ENCODE data around the gene PEX26.
"Not testable (repeated sequence)": the region's sequence is repeated elsewhere in the genome, so short reads cannot be mapped to it uniquely, and the experiment has no call there.

The PEX26 gene

DNA sequence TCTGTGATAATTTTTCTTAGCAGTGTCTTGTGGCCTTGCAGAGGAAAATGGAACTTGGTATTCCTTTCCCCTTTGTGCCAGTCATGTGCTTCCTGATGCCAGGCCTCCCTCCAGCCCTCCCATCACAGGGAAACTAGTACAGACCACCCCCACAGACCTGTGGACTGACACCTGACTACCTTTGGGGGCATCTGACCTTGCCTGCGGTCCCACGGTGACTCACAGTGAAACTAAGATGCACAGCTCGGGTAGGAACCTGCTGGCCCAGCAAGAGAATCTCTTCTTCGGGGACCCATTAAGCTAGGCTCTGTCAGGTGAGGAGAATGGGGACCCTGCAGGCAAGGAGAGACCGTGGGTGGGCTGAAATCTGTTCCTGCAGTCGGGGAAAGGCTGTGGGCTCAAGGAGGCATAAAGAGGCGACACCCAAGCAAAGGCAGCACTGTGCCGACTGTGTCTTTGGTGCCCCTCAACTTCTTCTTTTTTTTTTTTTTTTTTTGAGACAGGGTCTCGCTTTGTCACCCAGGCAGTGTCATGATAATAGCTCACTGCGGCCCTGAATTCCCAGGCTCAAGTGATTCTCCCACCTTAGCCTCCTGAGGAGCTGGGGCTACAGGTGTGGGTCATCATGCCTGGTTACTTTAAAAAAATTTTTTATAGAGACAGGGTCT is 20.8 kb upstream of the PEX26 start:
- no peak for DNase-seq

DNA sequence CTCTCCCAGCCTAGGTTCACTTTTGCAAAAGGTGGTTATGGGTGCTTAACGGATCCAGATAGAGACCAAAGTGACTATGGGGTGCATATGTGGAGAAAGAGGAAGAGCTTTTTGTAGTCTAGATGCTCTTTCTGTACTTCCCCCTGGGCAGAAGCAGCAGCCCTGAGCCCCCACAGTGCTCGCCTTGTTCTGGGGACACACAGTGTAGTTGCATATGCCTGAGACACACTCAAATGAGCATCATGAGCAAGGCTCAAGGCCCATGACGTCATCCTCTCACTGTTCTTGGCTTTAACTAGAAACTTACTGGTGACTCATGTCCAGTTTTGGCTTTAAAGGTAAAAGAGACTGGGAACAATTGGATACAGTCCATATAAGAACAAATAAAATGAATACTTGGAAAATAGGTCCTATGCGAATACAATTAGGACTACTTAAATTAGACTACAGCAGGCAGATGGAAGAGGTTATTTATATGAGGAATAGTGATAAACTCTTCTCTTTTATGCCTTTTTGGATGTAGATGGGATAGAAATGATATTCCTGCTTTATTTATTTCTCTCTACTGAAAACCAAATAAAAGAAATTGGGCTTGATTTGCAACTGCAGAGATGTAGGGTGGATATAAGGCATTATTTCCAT is 20.1 kb upstream of the PEX26 start:
- DNase-seq: no peak

DNA sequence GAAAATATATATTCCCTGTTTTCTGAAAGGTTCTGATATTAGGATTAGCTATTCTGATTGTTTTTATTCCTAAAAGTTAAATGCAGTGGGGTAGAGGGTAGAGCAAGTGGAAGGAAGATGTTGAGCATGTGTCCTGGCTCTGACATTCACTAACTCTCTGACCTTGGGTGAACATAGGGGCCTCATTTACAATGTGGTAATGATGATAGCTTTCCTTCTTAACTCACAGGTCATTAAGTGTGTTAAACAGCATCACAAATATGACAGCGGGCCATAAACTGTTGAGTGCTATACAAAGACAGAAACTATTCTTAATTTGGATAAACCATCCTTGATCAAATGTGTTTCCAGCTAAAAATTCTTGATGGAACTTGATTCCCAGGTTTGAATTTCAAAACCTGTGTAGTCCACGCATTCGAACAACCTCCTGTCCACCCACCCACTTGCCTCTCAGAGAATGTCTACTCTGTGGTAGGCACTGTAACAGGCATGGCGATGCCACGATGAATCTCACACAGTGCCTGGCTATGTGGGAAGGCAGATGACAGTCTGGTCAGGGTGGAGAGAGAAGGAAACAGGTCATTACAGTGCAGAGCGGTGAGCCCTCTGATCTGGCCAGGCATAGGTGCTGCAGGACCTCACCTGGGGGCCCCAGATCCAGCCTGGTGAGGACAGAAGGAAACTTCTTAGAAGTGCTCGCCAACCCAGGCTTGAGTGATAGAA is 19.3 kb upstream of the PEX26 start:
- DNase-seq: no peak

DNA sequence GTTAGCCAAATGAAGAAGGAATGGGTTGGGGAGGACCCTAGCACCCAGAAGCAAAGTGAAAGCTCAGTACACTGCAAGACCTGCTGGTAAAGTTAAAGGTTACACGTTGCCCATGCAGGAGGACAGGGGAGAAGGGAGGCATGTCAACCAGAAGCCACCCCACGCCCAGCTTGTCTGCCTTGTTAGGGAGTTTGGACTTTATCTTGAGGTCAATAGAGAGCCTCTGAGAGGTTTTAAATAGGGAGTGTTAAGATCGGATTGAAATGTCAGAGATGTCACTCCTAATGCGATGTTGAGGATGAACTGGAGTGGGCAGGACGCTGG is 18.7 kb upstream of the PEX26 start:
- no peak for DNase-seq

GRCh38 chr22:18059473-18059872 is 18.3 kb upstream of the PEX26 start:
- DNase-seq: no peak

DNA sequence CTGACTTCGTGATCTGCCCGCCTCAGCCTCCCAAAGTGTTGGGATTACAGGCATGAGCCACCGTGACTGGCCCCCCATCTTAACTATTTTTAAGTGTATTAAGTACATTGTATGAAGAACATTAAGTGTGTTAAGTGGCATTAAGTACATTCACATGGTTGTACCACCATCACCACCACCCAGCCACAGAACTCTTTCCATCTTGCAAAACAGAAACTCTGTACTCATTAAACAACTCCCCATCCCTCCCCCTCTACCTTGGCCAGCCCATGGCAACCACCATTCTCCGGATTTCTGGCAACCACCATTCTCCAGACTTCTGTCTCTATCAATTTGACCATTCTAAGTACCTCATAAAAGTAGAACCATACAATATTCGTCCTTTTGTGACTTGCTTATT is 17.8 kb upstream of the PEX26 start:
- no peak for DNase-seq

DNA sequence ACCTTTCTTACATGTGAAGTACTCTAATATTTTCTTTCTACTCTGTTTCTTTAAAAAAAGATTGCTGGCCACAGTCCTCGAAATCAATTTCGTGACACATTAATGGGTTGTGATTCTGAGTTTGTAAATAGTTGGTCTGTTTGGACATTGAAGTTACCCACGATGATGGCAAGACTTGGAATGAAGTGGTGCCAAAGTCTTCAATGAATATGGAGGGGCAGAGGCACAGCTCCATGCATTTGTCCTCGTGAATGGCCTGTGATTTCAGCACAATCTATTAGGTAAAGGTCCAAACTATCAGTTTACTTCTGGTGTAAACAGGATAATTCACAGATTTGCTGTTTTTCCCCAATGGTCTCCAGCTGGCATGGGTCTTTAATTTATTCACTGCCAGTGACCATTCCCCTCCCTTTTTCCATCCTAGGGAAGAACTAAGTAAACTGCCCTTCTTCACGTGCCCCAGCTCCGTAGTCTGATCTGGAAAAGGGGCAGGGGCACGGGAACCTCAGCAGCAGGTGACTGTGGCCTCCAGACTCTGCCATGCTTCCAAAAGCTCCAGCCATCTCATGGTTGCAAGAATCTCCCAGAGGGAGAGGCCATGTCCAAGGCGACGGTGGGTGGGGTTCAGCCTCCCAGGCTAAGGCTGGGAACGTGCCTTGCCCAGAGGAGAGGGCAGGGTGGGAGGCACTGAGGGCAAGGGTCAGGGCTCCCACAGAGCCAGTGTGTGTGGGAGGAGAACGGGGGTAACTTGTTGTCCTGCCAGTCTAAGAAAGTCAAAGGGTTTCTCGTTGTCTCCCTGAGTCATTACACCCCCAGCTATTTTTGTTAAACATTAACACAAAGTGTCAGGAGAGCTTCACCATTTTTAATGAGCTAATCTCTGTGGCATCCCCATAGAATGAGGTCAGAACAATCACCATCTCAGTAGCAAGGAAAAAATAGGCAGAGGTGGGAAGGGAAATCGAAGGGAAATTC is 16.9 kb upstream of the PEX26 start:
- no peak for DNase-seq

DNA sequence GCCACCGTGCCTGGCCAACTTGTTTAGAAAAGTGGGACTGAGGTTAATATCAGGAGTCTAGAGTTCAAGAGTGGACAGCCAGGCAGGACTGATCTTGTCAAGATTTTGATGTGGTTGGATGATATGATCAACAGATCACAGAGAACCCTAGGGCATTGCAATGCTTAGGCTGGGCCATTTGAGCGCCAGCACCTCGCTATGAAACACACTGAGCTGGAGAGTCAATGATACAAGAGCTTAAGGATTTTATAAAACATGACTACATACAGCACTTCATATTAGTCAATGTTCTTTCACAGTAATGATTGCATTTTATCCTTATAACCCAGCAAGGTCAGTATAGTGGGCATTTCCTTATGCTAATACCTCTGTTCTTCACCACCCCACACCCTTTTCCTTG is 15.4 kb upstream of the PEX26 start:
- no peak for DNase-seq

DNA sequence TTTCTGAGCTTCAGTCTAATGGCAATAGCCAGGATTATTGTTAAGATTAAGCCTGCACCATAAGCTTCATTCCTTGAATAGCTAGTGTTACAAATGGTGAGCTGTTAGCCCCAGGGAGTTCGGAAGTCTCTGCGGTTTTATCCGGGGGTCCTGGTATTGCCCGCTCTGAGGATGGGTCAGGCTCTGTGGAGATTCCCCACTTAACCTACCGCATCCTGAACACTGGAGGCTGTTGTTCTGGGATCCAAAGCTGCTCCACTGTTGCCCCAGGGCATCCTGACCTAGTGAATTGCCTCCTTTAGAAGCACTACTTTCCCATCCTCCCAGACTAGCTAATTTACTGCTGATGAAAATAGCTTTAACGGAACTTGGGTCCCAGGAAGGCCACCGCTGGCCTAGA is 14.5 kb upstream of the PEX26 start:
- no peak for DNase-seq

- DNase-seq: not testable (repeated sequence)
Measured at GRCh38 chr22:18063715-18064114, 14.1 kb upstream of the PEX26 start.

DNA sequence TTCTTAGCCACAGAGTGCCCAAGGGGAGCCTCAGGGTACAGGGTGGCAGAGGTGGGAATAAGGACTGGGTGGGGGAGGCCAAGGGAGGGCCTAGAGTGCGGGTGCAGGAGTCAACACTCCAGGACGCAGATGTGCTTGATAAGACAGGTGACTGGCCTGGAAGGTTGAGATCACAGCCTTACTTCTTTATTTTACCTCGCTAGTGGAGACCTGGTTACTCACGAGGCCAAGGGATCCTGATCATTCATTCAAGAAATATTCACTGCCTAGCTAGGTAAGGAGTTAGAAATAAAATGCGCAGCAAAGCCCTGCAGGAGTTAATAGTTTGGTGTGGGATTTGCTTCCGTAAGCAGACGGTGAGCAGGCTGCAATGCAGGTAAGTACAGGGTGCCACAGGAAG is 13.2 kb upstream of the PEX26 start:
- DNase-seq: no peak

DNA sequence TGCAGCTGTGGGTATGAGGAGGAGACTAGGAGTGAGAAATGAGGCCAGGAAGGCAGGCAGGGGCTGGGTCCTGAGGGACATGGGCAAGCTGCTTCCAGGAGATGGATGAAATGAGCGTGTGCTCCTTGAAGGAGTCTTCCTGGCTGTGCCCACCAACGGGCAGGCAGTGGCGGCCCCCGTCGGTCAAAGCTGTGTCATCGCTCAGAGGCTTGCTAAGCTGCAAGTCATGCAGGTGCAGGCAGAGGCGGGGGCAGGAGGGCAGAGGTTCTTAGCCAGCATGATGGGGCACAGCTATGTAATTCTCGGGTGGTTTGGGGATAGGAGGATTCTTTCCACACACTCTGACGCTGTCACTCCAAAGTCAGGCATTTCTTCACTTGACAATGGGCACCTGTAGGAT is 12.5 kb upstream of the PEX26 start:
- no peak for DNase-seq

- no peak for DNase-seq
Measured at GRCh38 chr22:18066181-18066859, 11.5 kb upstream of the PEX26 start.

DNA sequence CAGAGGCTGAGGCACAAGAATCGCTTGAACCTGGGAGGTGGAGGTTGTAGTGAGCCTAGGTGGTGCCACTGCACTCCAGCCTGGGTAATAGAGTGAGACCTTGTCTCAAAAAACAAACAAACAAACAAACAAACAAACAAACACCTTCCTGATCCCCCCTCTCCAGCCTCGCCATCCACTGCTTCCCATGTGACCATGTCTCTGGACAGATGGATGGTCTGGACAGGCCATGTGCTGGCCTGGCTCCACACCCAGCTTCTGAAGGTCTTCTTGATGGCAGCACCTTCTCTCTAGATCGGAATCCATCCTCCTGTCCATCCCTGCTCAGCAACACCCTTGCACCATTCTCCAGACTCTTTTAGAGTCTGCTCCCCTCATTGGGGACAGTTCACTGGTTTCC is 10.7 kb upstream of the PEX26 start:
- no peak for DNase-seq

- no peak for DNase-seq
Measured at GRCh38 chr22:18067548-18068341, 10.0 kb upstream of the PEX26 start.

DNA sequence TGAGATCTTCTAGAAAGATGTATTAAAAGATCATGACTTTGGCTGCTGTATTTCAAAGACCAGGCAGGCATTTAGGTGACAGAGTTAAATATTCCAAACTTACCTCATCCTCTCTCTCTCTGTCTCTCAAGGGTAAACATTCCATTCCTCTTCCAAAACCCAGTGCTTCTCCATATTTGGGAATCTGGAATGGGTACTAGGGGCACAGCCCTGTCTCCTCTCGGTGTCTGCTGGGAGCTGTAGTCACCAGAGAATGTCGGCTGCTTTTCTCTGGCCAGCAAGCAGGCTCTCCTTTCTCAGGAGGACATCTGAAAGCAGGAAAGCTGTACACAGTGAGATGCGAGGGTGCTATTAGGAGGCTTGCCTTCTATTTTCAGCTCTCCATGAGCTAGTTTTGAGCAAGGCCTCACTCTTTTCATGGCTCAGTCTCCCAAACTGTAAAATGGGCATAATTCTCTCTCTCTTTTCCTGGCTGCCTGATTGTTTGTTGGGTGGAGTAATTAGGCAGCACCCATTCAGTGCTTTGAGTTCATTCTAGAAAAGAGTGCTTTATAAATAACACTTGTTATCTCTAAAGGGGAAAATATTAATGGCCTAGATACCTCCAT is 9.3 kb upstream of the PEX26 start:
- no peak for DNase-seq

- DNase-seq: no peak
Measured at GRCh38 chr22:18069041-18069440, 8.7 kb upstream of the PEX26 start.

DNA sequence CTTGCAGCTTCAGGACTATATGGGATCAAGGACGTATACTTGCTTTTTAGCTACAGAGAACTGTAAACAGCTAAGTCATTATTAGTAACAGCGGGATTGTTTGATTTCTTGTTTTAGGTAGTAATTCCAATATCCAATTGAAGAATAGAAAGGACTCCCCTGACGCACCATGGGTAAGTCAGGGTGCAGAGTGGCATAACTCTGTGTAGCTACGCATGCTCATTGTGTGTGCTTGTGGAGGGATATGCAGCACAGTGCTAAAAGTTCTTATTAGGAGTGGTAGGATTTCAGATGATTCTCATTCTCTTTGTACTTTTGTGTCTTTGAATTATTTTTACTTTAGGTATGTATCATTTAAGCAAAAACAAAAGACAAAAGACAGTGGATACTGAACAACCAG is 7.7 kb upstream of the PEX26 start:
- no peak for DNase-seq

GRCh38 chr22:18070556-18071306 is 7.1 kb upstream of the PEX26 start:
- DNase-seq: no peak

DNA sequence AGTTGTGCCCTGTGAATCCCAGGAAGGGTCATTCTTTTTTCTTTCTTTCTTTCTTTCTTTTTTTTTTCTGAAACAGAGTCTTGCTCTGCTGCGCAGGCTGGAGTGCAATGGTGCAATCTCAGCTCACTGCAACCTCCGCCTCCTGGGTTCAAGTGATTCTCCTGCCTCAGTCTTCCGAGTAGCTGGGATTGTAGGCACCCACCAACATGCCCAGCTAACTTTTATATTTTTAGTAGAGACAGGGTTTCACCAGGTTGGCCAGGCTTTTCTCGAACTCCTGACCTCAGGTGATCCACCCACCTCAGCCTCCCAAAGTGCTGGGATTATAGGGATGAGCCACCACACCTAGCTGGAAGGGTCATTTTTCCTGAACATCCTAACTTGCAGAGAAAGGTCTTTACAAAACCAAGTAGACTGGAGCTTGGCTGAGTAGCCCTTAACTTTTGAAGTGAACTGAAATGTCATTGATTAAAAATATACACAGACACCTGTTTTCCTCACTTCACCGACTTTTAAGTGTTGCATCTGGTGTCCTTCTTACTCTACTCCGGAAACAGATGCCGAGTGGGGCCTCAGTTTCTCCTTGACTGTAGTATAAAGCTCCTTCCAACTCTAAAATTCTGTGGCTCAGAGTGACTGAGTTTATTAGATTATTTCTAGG is 6.4 kb upstream of the PEX26 start:
- DNase-seq: not testable (repeated sequence)

All from NCI-H1048 (cell line).